K562 (cell line): ENCODE measurements around the gene RGS7. TPM values are rescaled to one million over a fixed set of nuclear protein-coding genes. Genes with fewer than 3 reads are reported as not detected.

Source experiments
- ATAC-seq: fragments of 200-7000 bp; cut with Tn5 transposase; 3 replicates; pipeline ENCODE4 v1.9.1; 2020; ENCODE audit warnings: moderate library complexity
- BruUV-seq: library from RNA; stranded (reverse); fragments of 400-500 nt; replicated peaks from 2 replicates; lab custom pipeline; 2021; lab: Mats Ljungman, UMichigan
- CTCF ChIA-PET: fragments of 300-600 bp; formaldehyde crosslinking; extraction: SDS; loops from one replicate; lab custom pipeline; 2021; ENCODE audit warnings: low intra/inter-chr PET ratio; lab: Yijun Ruan, JAX
- POLR2A ChIA-PET: fragments of 300-600, 350-650 bp; sonication (Branson Sonifier 250); formaldehyde crosslinking; extraction: SDS; loops from one replicate; lab custom pipeline; 2021; ENCODE audit warnings: antibody characterized with exemption, inconsistent platforms; lab: Yijun Ruan, JAX
- DNase-seq, 4 experiments: peaks; one replicate each; pipeline versions ENCODE4 v3.0.0 to v3.0.0-alpha.2; 2011 to 2018; ENCODE audit warnings: low spot score in 3 of 4, mixed read lengths in 3 of 4; ENCODE audit errors: extremely low read depth in 1 of 4
- FAIRE-seq: peaks from 2 replicates; lab custom pipeline; 2011; peaks lifted over from hg19 to GRCh38; lab: Jason Lieb, UNC
- H2AFZ ChIP-seq: 2 replicates; pipeline ENCODE4 v1.6.0; 2011; ENCODE audit warnings: low read depth, low read length, control low read depth, inconsistent platforms
- H3K27ac ChIP-seq: fragments of 200-600 bp; 3 replicates; pipeline ENCODE4 v1.8.0; 2011; ENCODE audit warnings: low read depth, mild to moderate bottlenecking, control low read depth, inconsistent platforms, low read length, moderate library complexity, mixed read lengths; ENCODE audit errors: extremely low read depth
- H3K27me3 ChIP-seq, 2 experiments: fragments of 300-600 bp in 1 of 2; 2 replicates in 1 of 2; 3 replicates in 1 of 2; pipeline versions ENCODE4 v1.6.0 to v1.8.0; 2011; ENCODE audit warnings: inconsistent platforms in 2 of 2, low read length in 2 of 2, mild to moderate bottlenecking in 1 of 2, mixed read lengths in 1 of 2, moderate library complexity in 1 of 2; ENCODE audit not compliant: control insufficient read depth in 2 of 2, insufficient read depth in 2 of 2
- H3K36me3 ChIP-seq: fragments of 300-600 bp; 3 replicates; pipeline ENCODE4 v1.8.0; 2011; ENCODE audit warnings: mild to moderate bottlenecking, low read length, inconsistent platforms; ENCODE audit not compliant: control insufficient read depth, insufficient read depth
- H3K4me1 ChIP-seq, 2 experiments: fragments of 200-600 bp in 1 of 2; replicated peaks in 1 of 2; 2 replicates in 1 of 2; 3 replicates in 1 of 2; pipeline versions ENCODE4 v1.5.1 to v1.8.0; 2011; ENCODE audit warnings: inconsistent platforms in 2 of 2, low read length in 2 of 2, mild to moderate bottlenecking in 1 of 2, mixed read lengths in 1 of 2, moderate library complexity in 1 of 2; ENCODE audit not compliant: control insufficient read depth in 2 of 2, insufficient read depth in 2 of 2
- H3K4me2 ChIP-seq: 2 replicates; pipeline ENCODE4 v1.6.1; 2011; ENCODE audit warnings: low read length, control low read depth, inconsistent platforms, mixed read lengths; ENCODE audit not compliant: insufficient read depth
- H3K4me3 ChIP-seq: fragments of 200-600 bp; sonication (generic), shearing (Covaris generic); 2 replicates; pipeline ENCODE4 v1.5.1; 2016; ENCODE audit warnings: control low read depth, inconsistent platforms
- H3K79me2 ChIP-seq: fragments of 200-600 bp; 3 replicates; pipeline ENCODE4 v1.8.0; 2011; ENCODE audit warnings: low read length, inconsistent platforms; ENCODE audit not compliant: control insufficient read depth, insufficient read depth
- H3K9ac ChIP-seq, 2 experiments: 2 replicates each; pipeline versions ENCODE4 v1.6.0 to v1.6.1; 2011; ENCODE audit warnings: low read depth in 2 of 2, low read length in 2 of 2, control low read depth in 1 of 2, inconsistent platforms in 1 of 2, mild to moderate bottlenecking in 1 of 2, mixed read lengths in 1 of 2; ENCODE audit not compliant: insufficient read depth in 1 of 2
- H3K9me1 ChIP-seq: one replicate; pipeline ENCODE4 v1.6.0; 2011; ENCODE audit warnings: inconsistent platforms, mild to moderate bottlenecking, low read length, moderate library complexity; ENCODE audit not compliant: control insufficient read depth, insufficient read depth
- H3K9me3 ChIP-seq: replicated peaks from 2 replicates; pipeline ENCODE4 v1.5.1; 2011; ENCODE audit warnings: low read depth, low read length, inconsistent platforms; ENCODE audit not compliant: control insufficient read depth, insufficient read depth
- H4K20me1 ChIP-seq: replicated peaks from 2 replicates; pipeline ENCODE4 v1.6.1; 2011; ENCODE audit warnings: low read length, inconsistent platforms, mixed read lengths; ENCODE audit not compliant: control insufficient read depth, insufficient read depth
- ARID2 ChIP-seq: fragments of 450-650 bp; IDR thresholded peaks from 2 replicates; pipeline ENCODE4 v1.6.1; 2017; ENCODE audit warnings: antibody characterized with exemption, mild to moderate bottlenecking
- CEBPB ChIP-seq: fragments of 450-650 bp; IDR thresholded peaks from 2 replicates; pipeline ENCODE4 v1.6.1; 2016; ENCODE audit warnings: missing genetic modification characterization, missing compliant biosample characterization
- CHD2 ChIP-seq: IDR thresholded peaks from 2 replicates; pipeline ENCODE4 v1.6.1; 2011; ENCODE audit warnings: low read depth, low read length
- CTCF ChIP-seq, 3 experiments: IDR thresholded peaks in 2 of 3; conservative IDR thresholded peaks in 1 of 3; 2 replicates each; pipeline ENCODE4 v1.5.1; 2011 to 2012; ENCODE audit warnings: low read length in 3 of 3, mild to moderate bottlenecking in 3 of 3, control low read depth in 2 of 3, improper control_type of control experiment in 1 of 3, inconsistent platforms in 1 of 3, low read depth in 1 of 3, mixed read lengths in 1 of 3, moderate library complexity in 1 of 3; ENCODE audit not compliant: insufficient read depth in 2 of 3
- DNMT1 ChIP-seq: fragments of 450-650 bp; IDR thresholded peaks from 2 replicates; pipeline ENCODE4 v1.6.1; 2016; ENCODE audit warnings: antibody characterized with exemption, mild to moderate bottlenecking
- FOXJ2 ChIP-seq: fragments of 200-800 bp; sonication (Bioruptor generic); IDR thresholded peaks from 2 replicates; pipeline ENCODE4 v1.6.1; 2016; ENCODE audit warnings: missing genetic modification characterization, missing compliant biosample characterization
- NFIC ChIP-seq: fragments of 450-650 bp; IDR thresholded peaks from 2 replicates; pipeline ENCODE4 v1.6.1; 2017; ENCODE audit warnings: mild to moderate bottlenecking, inconsistent platforms
- PATZ1 ChIP-seq: fragments of 250-450 bp; sonication (Bioruptor Pico); IDR thresholded peaks from 2 replicates; pipeline ENCODE4 v1.5.0; 2020; ENCODE audit warnings: mild to moderate bottlenecking, borderline replicate concordance
- PHF8 ChIP-seq: fragments of 200-600 bp; sonication (generic); IDR thresholded peaks from 2 replicates; pipeline ENCODE4 v1.6.1; 2012; ENCODE audit warnings: mixed run types, mild to moderate bottlenecking, inconsistent platforms, low read length, moderate library complexity, borderline replicate concordance
- RHOXF2B ChIP-seq: fragments of 250-450 bp; sonication (Bioruptor Pico); conservative IDR thresholded peaks from 2 replicates; pipeline ENCODE4 v1.5.1; 2021
- SETDB1 ChIP-seq: IDR thresholded peaks from one replicate; pipeline ENCODE4 v1.6.1; 2012; ENCODE audit warnings: low read length, control low read depth, inconsistent platforms
- YBX1 ChIP-seq: fragments of 450-650 bp; IDR thresholded peaks from 2 replicates; pipeline ENCODE4 v1.7.1; 2016; ENCODE audit warnings: mild to moderate bottlenecking
- ZBTB1 ChIP-seq: sonication (generic); formaldehyde crosslinking; IDR thresholded peaks from 2 replicates; pipeline ENCODE4 v1.8.1; 2023; ENCODE audit warnings: missing genetic modification reagents, low read depth, mild to moderate bottlenecking, borderline replicate concordance
- ZNF780A ChIP-seq: fragments of 250-450 bp; sonication (Bioruptor Pico); IDR thresholded peaks from 2 replicates; pipeline ENCODE4 v1.5.0; 2021; ENCODE audit warnings: mild to moderate bottlenecking
- WGBS: fragments of 100-300 bp; shearing (Covaris generic); methylation state at CpG from one replicate; pipeline ENCODE4 v1.1.6; 2016; ENCODE audit warnings: low coverage, mixed read lengths; ENCODE audit not compliant: insufficient coverage; ENCODE audit errors: missing lambda C conversion rate; 5-methylcytosine and 5-hydroxymethylcytosine counted together
- in situ Hi-C: fragments of 300-500 bp; cut with MboI; formaldehyde crosslinking; loops from 4 replicates; pipeline ENCODE4 v1.15.0; 2018; ENCODE audit warnings: inconsistent platforms, mixed read lengths
- intact Hi-C: fragments of 100-400 bp; cut with micrococcal nuclease; formaldehyde crosslinking; loops from 2 replicates; pipeline ENCODE4 v1.14.2; 2022
- polyA plus RNA-seq, 8 experiments: library from polyadenylated mRNA; depleted of rRNA in 4 of 8; stranded (reverse) in 5 of 8; unstranded in 3 of 8; fragments of >200 nt; fragmentation: Nextera tagmentation in 2 of 8; fragmentation: Illumina TruSeq in 1 of 8; extraction: Ambion mirVana in 2 of 8; extraction: Trizol in 1 of 8; gene quantifications; 2 replicates each; pipeline versions ENCODE4 v1.2.1 to v1.2.3, GENCODE V29; 2011 to 2014; ENCODE audit warnings: inconsistent platforms in 1 of 8, missing spikeins in 1 of 8
- total RNA-seq, 7 experiments: library from RNA; depleted of rRNA in 6 of 7; stranded (reverse); fragments of >200 nt in 6 of 7; fragmentation: Illumina TruSeq in 2 of 7; extraction: Trizol in 2 of 7; gene quantifications; 2 replicates each; pipeline versions ENCODE4 v1.2.1 to v1.2.3, GENCODE V29; 2011 to 2021; ENCODE audit warnings: low replicate concordance in 1 of 7
- TF ChIP-seq, protein P1 (sequence below): fragments of 450-650 bp; IDR thresholded peaks from 2 replicates; pipeline ENCODE4 v1.6.1; 2016; ENCODE audit warnings: borderline replicate concordance
- TF ChIP-seq, protein P2 (sequence below): fragments of 450-650 bp; IDR thresholded peaks from 2 replicates; pipeline ENCODE4 v1.6.1; 2016; ENCODE audit warnings: mild to moderate bottlenecking

Gene RGS7
- total and polyA plus RNA-seq, 9 of the 15 experiments (the other 6 are each of a cell fraction or from before 2014, with no cell fraction given), result not detected

DNA sequence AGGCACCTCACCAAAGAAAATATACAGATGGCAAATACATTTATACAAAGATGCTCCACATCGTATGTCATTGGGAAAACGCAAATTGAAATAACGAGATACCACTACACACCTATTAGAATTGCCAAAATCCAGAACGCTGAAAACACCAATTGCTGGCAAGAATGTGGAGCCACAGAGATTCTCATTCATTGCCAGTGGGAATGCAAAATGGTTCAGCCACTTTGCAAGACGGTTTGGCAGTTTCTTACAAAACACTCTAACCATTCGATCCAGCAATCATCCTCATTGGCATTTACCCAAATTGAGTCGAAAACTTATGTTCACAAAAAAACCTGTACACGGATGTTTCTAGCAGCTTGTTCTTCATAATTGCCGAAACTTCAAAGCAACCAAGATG is 521.7 kb downstream of the RGS7 start:
- POLR2A ChIA-PET, result no interaction called here
- no peak for DNase-seq
- intact Hi-C loops, result no loop called here

More for the DNA sequence above, 521.7 kb downstream of the RGS7 start:
- TF ChIP-seq YBX1 (no peak), SETDB1 (no peak), RHOXF2B (no peak), FOXJ2 (no peak), CEBPB (tag) (no peak), ZNF780A (CRISPR knock-in tag) (no peak), DNMT1 (no peak), ZBTB1 (CRISPR knock-in tag) (no peak), PHF8 (no peak), NFIC (no peak), PATZ1 (no peak), CHD2 (no peak), CTCF (IDR thresholded peaks at IDR 0.05 in 2 of 3, conservative IDR thresholded peaks at IDR 0.05 in 1 of 3; ENCODE audit: insufficient read depth in 2 of 3, low read depth in 1 of 3, low read length in 3 of 3) (no peak), ARID2 (no peak)
- TF ChIP-seq, protein P1, sequence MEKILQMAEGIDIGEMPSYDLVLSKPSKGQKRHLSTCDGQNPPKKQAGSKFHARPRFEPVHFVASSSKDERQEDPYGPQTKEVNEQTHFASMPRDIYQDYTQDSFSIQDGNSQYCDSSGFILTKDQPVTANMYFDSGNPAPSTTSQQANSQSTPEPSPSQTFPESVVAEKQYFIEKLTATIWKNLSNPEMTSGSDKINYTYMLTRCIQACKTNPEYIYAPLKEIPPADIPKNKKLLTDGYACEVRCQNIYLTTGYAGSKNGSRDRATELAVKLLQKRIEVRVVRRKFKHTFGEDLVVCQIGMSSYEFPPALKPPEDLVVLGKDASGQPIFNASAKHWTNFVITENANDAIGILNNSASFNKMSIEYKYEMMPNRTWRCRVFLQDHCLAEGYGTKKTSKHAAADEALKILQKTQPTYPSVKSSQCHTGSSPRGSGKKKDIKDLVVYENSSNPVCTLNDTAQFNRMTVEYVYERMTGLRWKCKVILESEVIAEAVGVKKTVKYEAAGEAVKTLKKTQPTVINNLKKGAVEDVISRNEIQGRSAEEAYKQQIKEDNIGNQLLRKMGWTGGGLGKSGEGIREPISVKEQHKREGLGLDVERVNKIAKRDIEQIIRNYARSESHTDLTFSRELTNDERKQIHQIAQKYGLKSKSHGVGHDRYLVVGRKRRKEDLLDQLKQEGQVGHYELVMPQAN, result no peak
- TF ChIP-seq, protein P2, sequence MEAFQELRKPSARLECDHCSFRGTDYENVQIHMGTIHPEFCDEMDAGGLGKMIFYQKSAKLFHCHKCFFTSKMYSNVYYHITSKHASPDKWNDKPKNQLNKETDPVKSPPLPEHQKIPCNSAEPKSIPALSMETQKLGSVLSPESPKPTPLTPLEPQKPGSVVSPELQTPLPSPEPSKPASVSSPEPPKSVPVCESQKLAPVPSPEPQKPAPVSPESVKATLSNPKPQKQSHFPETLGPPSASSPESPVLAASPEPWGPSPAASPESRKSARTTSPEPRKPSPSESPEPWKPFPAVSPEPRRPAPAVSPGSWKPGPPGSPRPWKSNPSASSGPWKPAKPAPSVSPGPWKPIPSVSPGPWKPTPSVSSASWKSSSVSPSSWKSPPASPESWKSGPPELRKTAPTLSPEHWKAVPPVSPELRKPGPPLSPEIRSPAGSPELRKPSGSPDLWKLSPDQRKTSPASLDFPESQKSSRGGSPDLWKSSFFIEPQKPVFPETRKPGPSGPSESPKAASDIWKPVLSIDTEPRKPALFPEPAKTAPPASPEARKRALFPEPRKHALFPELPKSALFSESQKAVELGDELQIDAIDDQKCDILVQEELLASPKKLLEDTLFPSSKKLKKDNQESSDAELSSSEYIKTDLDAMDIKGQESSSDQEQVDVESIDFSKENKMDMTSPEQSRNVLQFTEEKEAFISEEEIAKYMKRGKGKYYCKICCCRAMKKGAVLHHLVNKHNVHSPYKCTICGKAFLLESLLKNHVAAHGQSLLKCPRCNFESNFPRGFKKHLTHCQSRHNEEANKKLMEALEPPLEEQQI, result no peak
- Histone ChIP-seq H3K27me3 (no peaks in the 10 kb centered on the region), H2AFZ (no peak overlapping the region), H3K4me1 (no peaks in the 10 kb centered on the region), H3K36me3 (no peaks in the 10 kb centered on the region), H3K4me3 (no peak overlapping the region), H3K9ac (no peak overlapping the region), H3K79me2 (no peaks in the 10 kb centered on the region), H4K20me1 (no peaks in the 10 kb centered on the region), H3K9me3 (no peaks in the 10 kb centered on the region; the same call in 1 of the 2 replicates), H3K4me2 (no peak overlapping the region), H3K9me1 (no peaks in the 10 kb centered on the region), H3K27ac (no peak overlapping the region)
- no TSS peak for BruUV-seq
- in situ Hi-C loops, result no loop called here
- WGBS, result under 1% methylated on average over 9 of the region's 9 CpGs
- ATAC-seq, result no peak
- CTCF ChIA-PET, result no interaction called here
- FAIRE-seq, result no peak
